Activated T-cell treated with anti-CD3 and anti-CD28 coated beads for 1 hour (primary cell): ENCODE data around the gene PIK3CB.
"Not testable (repeated sequence)": the region's sequence is repeated elsewhere in the genome, so short reads cannot be mapped to it uniquely, and the experiment has no call there.

Experiments used
- DNase-seq: peaks from one replicate; pipeline ENCODE4 v3.0.0-alpha.2; 2020; ENCODE audit warnings: low read depth

The PIK3CB gene

DNA sequence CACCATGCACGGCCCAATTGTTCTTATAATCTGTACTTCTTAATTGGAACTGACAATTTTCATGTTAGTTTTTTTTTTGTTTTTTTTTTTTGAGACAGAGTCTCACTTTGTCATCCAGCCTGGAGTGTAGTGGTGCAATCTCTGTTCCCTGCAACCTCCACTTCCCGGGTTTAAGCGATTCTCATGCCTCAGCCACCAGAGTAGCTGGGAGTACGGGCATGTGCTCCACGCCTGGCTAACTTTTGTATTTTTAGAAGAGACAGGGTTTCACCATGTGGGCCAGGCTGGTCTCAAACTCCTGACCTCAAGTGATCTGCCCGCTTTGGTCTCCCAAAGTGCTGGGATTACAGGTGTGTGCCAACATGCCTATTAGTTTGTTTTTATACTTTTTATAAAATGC is 153.8 kb downstream of the PIK3CB start:
- DNase-seq, result not testable (repeated sequence)

GRCh38 chr3:138678874-138679392 is 155.8 kb downstream of the PIK3CB start:
- DNase-seq, result no peak

DNA sequence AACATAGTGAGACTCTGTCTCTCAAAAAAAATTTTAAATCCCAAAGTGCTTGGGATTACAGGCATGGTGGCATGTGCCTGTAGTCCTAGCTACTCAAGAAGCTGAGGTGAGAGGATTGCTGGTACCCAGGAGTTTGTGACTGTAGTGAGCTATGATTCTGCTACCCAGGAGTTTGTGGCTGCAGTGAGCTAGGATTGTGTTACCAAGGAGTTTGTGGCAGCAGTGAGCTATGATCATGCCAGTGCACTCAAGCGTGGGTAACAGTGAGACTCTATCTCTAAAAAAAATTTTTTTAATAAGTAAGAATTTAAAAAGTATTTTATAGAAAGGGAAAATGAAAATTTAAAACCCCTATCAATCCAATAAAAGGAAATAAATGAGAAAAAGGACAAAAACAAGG is 156.6 kb downstream of the PIK3CB start:
- no peak for DNase-seq

DNA sequence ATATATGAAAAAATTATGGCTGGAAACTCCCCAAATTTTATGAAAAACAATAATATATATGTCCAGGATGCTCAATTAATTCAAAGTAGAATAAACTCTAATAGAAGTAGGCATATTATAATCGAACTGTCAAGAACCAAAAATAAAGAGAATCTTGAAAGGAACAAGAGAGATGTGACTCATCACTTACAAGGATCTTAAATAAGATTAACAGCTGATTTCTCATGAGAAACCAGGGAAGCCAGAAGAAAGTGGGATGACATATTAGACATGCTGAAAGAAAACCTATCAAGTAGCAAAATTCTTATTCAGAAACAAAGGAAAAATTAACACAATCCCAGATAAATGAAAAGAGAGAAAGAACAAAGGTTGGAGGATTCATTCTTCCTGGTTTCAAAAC is 159.3 kb downstream of the PIK3CB start:
- DNase-seq, result no peak

GRCh38 chr3:138673641-138674530 is 160.8 kb downstream of the PIK3CB start:
- no peak for DNase-seq

GRCh38 chr3:138670407-138670806 is 164.3 kb downstream of the PIK3CB start:
- DNase-seq, result no peak

DNA sequence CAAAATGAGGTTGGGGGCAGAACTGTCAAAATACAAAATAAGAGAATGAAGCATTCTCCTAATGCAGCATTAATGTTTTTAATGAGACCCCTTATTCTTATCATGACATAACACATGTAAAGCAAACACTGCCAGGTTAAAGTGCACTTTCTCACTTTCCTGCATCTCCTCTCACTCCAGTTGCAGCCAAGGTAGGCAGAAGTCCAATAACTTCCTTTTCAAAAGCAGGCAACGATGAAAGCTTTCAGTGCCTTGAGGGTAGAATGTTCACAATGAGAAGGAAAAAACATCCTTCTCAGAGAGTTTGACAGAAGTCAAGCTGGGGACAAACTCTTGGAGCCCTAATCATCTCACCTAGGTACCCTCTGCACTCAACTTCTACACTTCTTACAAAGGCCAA is 166.6 kb downstream of the PIK3CB start:
- DNase-seq, result no peak

DNA sequence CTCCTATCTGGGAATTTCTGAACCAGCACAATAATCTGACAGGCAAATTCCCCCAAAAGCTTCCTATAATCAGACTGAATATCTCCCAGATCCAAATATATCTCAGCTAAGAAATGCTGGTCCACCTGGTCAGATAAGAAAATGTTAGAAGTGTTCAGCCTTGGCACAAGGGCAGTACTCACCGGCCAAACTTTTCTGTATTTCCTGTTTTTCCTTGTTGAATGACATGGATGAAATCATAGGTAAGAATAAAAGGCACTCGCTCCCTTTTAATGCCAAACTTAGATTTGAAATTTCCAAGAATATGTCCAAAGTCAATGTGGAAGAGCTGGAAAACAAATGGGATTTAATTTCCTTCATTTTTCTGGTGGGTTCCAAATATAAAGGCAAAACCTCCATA is 177.2 kb downstream of the PIK3CB start:
- DNase-seq, result no peak

GRCh38 chr3:138653567-138653966 is 181.2 kb downstream of the PIK3CB start:
- no peak for DNase-seq

DNA sequence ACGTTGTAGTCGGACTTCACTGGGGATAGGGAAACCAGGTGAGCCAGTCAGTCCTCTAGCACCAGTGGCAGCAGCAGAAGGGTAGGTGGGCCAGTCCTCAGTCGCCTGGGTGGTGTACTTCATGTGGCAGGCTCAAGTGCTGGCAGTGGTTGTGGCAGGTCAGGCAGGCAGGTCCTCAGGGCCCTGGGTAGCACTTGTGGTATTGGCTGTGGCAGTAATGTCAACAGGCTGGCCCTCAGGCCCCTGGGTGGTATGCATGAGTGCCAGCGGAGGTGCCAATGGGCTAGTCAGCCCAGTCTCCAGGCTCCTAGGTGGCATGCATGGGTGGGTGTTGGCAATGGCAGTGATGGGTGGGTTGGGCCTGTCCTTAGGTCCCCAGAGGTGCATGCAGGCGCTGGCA is 185.6 kb downstream of the PIK3CB start:
- DNase-seq, result no peak

DNA sequence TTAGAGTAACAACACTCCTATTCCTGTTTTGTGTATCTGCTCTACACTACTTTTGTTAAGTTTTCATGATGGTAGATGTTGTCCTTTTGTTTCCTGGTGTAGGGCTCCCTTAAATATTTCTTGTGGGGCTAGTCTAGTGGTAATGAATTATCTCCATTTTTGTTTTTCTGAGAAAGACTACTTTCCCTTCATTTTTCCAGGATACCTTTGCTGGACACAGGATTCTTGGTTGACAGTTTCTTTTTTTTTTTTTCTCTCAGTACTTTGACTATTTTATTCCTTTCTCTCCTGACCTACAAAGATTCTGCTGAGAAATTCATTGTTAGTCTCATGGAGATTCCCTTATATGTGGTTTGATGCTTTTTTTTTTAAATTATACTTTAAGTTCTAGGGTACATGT is 188.2 kb downstream of the PIK3CB start:
- DNase-seq, result no peak

- no peak for DNase-seq
Observed at GRCh38 chr3:138646008-138646407, 188.7 kb downstream of the PIK3CB start.

DNA sequence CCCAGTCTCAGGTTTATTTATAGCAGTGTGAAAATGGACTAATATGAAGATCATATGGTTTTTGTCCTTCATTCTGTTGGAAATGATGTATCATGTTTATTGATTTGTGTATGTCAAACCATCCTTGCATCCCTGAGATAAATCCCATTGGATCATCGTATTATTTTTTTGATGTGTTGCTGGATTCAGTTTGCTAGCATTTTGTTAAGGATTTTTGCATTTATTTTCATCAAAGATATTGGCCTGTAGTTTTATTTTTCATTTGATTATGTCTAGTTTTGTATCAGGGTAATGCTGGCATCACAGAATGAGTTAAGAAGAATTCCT is 191.8 kb downstream of the PIK3CB start:
- no peak for DNase-seq

- no peak for DNase-seq
Observed at GRCh38 chr3:138642226-138642926, 192.4 kb downstream of the PIK3CB start.

DNA sequence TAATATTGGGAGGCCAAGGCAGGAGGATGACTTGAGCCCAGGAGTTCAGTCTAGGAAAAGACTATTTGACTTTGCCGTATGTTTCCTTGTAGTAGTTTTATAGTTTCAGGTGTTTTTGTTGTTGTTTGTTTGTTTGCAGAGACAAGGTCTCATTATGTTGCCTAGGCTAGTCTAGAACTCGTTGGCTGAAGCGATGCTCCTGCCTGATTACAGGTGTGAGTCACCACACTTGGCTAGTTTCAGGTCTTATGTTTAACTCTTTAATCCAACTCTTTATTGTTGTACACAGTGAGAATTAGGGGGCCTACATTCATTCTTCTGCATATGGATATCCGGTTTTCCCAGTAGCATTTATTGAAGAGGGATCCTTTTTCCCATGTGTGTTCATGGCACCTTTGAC is 194.2 kb downstream of the PIK3CB start:
- DNase-seq, result no peak

GRCh38 chr3:138638641-138639040 is 196.1 kb downstream of the PIK3CB start:
- DNase-seq, result no peak

- no peak for DNase-seq
Observed at GRCh38 chr3:138629526-138629925, 205.2 kb downstream of the PIK3CB start.

- DNase-seq, result no peak
Observed at GRCh38 chr3:138625707-138626365, 208.9 kb downstream of the PIK3CB start.

GRCh38 chr3:138624518-138624917 is 210.2 kb downstream of the PIK3CB start:
- DNase-seq, result no peak

GRCh38 chr3:138620431-138620830 is 214.3 kb downstream of the PIK3CB start:
- no peak for DNase-seq

DNA sequence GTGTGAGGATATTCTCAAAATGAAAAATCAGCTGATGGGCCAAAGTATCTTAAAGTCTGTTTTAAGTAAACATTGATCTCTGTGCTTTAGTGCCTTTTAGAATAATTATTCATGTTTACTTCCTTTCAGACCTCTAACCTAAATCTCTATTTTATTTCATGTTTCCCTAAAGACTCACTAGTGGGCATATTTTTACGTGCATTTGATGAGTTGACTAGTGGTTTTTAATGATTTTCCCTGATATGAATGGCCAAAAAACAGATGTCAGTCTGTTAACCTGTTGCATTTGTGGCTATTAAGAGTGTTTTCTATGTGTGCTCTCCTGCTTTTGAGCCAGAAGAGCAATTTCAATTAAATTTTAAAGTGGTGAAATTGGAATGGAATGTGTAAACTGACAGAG is 219.3 kb downstream of the PIK3CB start:
- no peak for DNase-seq

GRCh38 chr3:138609898-138610266 is 224.8 kb downstream of the PIK3CB start:
- DNase-seq, result no peak
